GM19099 (cell line): ENCODE measurements around the gene SLC29A1.

Experiments used
- POLR2A ChIP-seq: IDR thresholded peaks from 3 replicates; pipeline ENCODE4 v1.6.1; 2011; ENCODE audit warnings: low read depth; ENCODE audit not compliant: insufficient read length; ENCODE audit errors: extremely low read depth

SLC29A1 gene

DNA sequence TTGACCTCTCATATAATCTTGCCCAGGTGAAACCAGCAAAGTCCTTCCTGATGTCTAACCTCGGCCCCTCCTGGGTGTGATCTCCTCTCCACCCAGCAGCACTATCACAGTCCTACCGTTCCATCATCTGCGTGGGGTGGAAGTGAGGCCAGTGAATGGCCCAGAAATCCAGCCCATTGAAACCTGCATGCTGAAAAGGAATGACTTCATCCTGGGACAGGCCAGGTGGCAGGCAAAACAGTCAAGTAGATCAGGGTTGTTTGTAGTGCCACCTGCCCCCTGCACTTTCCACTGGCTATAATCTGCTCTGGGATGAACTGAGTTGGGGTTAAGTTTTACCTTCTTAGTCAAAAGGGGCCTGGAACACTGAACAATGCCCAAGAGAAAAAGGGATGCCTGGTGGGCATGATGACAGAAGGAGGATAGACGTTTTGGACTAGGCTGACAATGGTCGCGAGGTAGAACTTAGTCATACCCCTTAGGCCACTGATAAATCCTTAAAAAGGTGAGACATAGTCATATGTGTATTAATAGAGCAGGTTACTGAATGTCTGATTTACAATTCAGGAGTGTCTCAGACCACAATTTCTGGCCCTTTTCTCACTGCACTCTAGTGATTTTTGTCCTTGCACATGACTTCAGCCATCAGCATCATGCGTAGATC lies 15.4 kb downstream of the SLC29A1 start:
- TF ChIP-seq POLR2A: no peak

DNA sequence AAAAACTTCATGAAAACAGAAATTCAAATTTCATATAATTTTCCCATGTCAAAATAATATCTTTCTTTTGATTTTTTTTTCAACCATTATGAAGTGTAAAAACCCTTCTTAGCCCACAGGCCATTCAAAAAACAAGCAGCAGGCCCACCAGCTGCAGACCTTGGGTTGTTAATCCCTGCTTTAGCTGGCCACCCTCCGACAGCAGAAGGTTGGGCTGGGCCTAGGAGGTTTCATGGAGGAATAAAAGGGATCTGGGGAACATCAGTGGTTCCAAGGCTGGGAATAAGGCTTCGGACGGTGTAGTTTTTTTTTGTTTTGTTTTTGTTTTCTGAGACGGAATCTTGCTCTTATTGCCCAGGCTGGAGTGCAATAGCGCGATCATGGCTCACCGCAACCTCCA lies 19.9 kb downstream of the SLC29A1 start:
- no peak for TF ChIP-seq POLR2A

DNA sequence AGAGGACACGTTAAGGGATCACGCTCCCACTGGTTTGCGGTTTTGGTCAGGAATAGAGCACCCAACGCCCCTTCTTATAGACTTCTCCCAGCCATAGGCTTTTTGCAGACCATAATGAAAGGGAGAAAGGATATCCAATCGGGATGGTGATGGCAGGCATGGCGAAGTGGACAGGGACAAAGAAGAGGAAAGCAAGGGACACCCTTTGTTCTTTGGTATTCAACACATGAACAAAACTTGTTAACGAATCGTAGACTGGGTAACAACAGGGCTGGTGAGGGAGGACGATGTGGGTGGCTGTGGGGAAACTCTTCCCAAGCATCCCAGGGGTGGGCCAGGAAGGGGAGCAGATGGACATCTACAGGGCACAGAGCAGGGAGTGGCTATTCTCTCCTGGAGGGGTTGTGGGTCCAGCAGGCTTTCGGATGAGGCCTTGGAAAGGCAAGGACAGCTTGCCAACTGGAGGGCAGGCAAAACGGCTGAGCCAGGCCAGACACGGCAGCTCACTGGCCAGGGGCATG lies 22.1 kb downstream of the SLC29A1 start:
- TF ChIP-seq POLR2A: no peak

DNA sequence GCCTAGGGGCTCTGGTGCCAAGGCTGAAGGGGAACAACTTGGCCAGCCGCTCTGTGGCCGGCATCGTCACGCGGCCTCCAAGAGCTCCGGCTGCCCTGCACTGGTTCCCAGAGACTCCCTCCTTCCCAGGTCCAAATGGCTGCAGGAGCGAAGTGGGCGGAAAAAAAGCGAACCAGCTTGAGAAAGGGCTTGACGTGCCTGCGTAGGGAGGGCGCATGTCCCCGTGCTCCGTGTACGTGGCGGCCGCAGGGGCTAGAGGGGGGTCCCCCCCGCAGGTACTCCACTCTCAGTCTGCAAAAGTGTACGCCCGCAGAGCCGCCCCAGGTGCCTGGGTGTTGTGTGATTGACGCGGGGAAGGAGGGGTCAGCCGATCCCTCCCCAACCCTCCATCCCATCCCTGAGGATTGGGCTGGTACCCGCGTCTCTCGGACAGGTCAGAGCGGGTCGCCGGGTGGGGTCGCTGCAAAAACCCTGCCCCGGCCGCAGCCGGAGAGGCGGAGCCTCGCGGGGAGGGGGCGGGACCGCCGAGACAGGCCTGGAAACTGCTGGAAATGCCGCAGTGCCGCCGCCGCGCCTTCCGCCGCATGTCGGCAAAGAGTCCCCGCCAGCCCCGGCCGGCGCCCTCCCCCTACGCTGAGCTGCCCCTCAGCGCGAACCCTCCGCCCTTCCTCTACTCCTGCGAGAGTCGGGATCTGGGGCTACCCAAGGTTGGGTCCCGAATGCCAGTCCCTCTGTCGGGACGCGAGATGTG lies 22.7 kb downstream of the SLC29A1 start:
- TF ChIP-seq POLR2A: peak; percentile 46

- TF ChIP-seq POLR2A: peak; percentile 100
Measured at GRCh38 chr6:44246663-44247337, 23.4 kb downstream of the SLC29A1 start, which contains the start of gene HSP90AB1. Gene HSP90AB1, plus strand, starts transcription at chr6:44247101. Its CDS starts 1,529 bp downstream, at chr6:44248630.

DNA sequence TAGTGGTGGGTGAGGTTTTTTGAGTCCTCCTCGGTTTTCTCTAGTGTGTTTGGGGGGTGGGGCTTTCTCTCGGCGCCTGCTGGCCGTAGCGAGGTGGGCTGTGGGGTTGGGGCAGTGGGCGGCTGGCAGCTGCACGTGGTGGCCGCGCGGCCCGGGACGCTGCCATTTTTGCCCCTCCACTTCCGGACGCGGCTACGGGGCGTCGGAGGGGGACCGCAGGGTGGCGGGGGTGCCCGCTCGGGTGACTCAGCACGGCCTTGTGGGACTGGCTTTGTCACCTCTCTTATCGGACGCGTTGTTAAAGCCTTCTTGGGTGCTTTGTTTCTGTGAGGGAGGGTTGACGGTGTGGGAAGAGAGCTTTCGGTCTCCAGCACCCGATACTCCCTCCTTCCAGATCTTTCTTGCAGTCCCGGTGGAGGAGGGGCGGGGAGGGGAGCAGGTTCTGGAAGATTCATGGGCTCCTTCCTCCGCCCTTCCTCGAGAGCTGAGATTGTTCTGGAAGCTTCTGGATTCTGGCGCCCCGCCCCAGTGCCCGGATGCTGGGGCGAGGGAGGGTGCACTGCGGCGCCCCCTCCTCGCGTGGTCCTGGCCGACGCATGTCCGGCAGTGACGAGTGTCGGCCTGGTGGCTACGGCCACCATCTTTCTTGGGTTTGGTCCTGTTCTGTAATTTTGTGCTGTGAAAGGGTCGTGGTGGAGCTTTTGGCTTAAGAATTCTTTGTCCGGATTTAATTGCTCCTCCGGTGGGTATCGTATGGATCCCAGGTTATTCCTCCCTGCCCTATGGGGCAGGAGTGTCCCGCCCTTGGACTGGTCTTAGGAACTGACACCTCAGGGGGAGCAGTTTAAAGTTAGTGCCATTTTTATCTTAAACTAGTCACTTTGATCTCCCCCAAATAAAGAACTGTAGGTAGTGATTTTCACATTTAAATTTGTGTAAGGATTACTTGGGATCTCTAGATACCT lies 24.2 kb downstream of the SLC29A1 start:
- no peak for TF ChIP-seq POLR2A

GRCh38 chr6:44248579-44248978 lies 25.2 kb downstream of the SLC29A1 start:
- no peak for TF ChIP-seq POLR2A

DNA sequence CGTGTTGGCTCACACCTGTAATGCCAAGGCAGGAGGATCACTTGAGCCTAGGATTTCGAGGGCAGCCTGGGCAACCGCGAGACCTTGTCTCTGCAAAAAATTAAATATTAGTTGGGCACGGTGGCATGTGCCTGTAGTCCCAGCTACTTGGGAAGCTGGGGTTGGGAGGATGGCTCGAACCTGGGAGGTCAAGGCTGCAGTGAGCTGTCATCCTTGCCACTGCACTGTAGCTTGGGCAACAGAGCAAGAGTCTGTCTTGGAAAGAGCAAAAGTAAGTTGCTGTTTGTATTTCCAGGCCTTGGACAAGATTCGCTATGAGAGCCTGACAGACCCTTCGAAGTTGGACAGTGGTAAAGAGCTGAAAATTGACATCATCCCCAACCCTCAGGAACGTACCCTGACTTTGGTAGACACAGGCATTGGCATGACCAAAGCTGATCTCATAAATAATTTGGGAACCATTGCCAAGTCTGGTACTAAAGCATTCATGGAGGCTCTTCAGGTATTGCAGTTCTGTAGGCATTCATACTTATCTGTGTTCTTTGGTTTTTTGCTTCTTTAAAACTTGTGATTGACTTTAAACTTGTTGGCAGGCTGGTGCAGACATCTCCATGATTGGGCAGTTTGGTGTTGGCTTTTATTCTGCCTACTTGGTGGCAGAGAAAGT lies 25.8 kb downstream of the SLC29A1 start:
- TF ChIP-seq POLR2A: peak; percentile 18

GRCh38 chr6:44250067-44250717 lies 26.8 kb downstream of the SLC29A1 start:
- no peak for TF ChIP-seq POLR2A

- TF ChIP-seq POLR2A: no peak
Measured at GRCh38 chr6:44250718-44251123, 27.3 kb downstream of the SLC29A1 start.

DNA sequence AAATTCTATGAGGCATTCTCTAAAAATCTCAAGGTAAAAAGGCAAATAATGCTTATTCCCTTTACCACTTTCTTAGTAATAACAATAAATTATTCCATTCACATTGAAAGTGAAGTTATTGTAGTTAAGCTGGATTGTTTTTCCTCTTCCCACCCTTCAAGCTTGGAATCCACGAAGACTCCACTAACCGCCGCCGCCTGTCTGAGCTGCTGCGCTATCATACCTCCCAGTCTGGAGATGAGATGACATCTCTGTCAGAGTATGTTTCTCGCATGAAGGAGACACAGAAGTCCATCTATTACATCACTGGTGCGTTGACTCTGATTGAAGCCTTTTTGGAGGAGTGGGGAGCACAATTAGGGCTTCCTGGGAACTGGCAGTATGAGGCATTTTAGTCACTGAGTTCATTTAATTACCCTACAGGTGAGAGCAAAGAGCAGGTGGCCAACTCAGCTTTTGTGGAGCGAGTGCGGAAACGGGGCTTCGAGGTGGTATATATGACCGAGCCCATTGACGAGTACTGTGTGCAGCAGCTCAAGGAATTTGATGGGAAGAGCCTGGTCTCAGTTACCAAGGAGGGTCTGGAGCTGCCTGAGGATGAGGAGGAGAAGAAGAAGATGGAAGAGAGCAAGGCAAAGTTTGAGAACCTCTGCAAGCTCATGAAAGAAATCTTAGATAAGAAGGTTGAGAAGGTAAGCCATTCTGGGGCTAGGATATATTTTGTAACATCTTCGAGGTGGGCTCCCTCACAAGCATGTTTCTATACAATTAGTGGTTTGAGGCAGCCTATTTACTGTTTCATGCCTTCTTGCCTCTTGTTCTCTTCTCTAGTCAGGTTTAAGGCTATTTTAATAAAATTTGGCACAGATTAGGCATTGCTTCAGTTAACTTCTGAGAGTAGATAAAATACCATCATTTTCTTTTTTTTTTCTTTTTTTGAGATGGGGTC lies 28.5 kb downstream of the SLC29A1 start:
- no peak for TF ChIP-seq POLR2A
